Activated naive CD4-positive, alpha-beta T cell (primary cell): ENCODE measurements around the gene GET4.

Experiments
- DNase-seq, 4 experiments: peaks; one replicate each; lab custom pipeline; 2025; lab: John Stamatoyannopoulos, UW

The GET4 gene

GRCh38 chr7:876077-876971 is at the start of gene GET4:
Gene GET4 (plus strand): TSS chr7:876554. CDS start chr7:876646, 92 bp downstream.
- DNase-seq, result peak; percentile 95 to 99 (median 97)

GRCh38 chr7:828793-829561 is 47.4 kb upstream of the GET4 start:
- no peak for DNase-seq

GRCh38 chr7:830069-830468 is 46.3 kb upstream of the GET4 start:
- DNase-seq, result no peak

GRCh38 chr7:831596-832166 is 44.7 kb upstream of the GET4 start:
- no peak for DNase-seq

GRCh38 chr7:832167-832967 is 44.0 kb upstream of the GET4 start, which contains the start of gene SUN1:
Gene SUN1 (plus strand): TSS chr7:832476. CDS start chr7:832525, 49 bp downstream.
- DNase-seq, result peak in 2 of 4 experiments; percentile 27 to 57

- DNase-seq, result no peak
Observed at GRCh38 chr7:832968-833424, 43.4 kb upstream of the GET4 start.

- DNase-seq, result no peak
Observed at GRCh38 chr7:833601-834258, 42.6 kb upstream of the GET4 start.

GRCh38 chr7:834277-834676 is 42.1 kb upstream of the GET4 start:
- DNase-seq, result no peak

- DNase-seq, result no peak
Observed at GRCh38 chr7:835021-835420, 41.3 kb upstream of the GET4 start.

- no peak for DNase-seq
Observed at GRCh38 chr7:835485-836401, 40.6 kb upstream of the GET4 start.

- DNase-seq, result no peak
Observed at GRCh38 chr7:836429-836828, 39.9 kb upstream of the GET4 start.

- DNase-seq, result no peak
Observed at GRCh38 chr7:837001-837400, 39.4 kb upstream of the GET4 start.

- DNase-seq, result no peak
Observed at GRCh38 chr7:840001-840600, 36.3 kb upstream of the GET4 start.

- no peak for DNase-seq
Observed at GRCh38 chr7:841943-842342, 34.4 kb upstream of the GET4 start.

GRCh38 chr7:842431-843031 is 33.8 kb upstream of the GET4 start:
- DNase-seq, result no peak

GRCh38 chr7:843230-843629 is 33.1 kb upstream of the GET4 start:
- DNase-seq, result no peak

GRCh38 chr7:844043-844442 is 32.3 kb upstream of the GET4 start:
- no peak for DNase-seq

GRCh38 chr7:844514-844913 is 31.8 kb upstream of the GET4 start:
- DNase-seq, result no peak

- no peak for DNase-seq
Observed at GRCh38 chr7:845091-845490, 31.3 kb upstream of the GET4 start.
